Measurements from ENCODE around the gene NCAM1. TPM values are rescaled to one million over a fixed set of nuclear protein-coding genes. Genes with fewer than 3 reads are reported as not detected.
"Not testable (repeated sequence)": the region's sequence is repeated elsewhere in the genome, so short reads cannot be mapped to it uniquely, and the experiment has no call there.

Gene NCAM1
- total and polyA plus RNA-seq, 2 donors (not counting 3 experiments of a cell fraction or from before 2014, with no cell fraction given) = 0.03 TPM; not detected in 1

DNA sequence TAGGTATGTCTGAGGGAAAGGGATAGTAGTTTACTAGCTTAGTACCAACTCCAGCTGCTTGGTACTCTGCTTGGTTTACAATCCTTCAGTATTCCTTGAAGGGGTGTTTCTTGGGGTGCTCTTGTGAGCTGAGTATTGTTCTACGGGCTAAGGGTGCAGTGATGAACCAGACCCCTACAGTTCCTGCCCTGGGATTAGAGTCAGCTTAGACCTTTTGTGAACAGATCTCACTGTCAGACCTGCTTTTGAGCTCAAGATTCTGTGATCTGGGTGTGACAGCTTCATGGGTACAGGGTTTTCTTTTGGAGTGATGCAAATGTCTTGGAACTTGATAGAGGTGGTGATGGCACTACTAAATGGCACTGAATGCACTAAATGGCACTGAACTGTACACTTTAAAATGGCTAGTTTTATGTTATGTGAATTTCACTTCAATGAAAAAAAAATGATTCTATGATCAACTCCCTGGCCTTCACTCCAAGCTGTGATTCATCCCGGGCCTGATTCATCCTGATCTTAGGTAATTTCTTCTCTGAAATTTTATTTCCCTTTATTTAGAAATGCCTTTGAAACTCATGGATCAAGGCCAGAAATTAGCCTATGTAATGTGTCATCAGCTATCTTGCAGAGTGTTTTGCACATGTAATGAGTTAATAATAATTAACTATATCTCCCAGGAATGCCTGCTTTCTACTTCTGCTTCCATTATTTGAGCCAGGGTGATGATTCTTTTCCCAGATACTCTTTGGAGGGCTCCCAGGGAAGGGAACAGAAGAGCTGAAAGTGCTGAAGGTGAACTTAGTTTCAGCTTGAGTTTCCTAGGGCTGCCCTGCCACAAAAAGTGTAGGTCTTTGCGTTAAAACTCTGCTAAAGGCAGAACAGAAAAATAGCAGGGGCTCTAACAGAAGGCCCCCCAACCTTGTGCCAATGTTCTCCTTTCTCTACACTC lies 87.9 kb downstream of the NCAM1 start:
- no peaks in the 10 kb centered on the region for H3K4me1 ChIP-seq (ENCODE audit: control insufficient read depth, extremely low read depth, insufficient read depth, low read length)
- H3K9me1 ChIP-seq (replicated peaks; ENCODE audit: control insufficient read depth, extremely low read depth, insufficient read depth, low read length) = no peaks in the 10 kb centered on the region
- no TSS peak for BruUV-seq (replicated peaks)
- no peaks in the 10 kb centered on the region for H3K9me3 ChIP-seq (replicated peaks; ENCODE audit: control insufficient read depth, insufficient read depth, low read length)
- no peak overlapping the region for H3K4me3 ChIP-seq (replicated peaks in 1 of 3; ENCODE audit: insufficient read depth in 1 of 3, low read depth in 1 of 3, low read length in 3 of 3)
- CTCF ChIA-PET = no interaction called here
- H3K79me2 ChIP-seq (ENCODE audit: control insufficient read depth, insufficient read depth, low read length) = no peaks in the 10 kb centered on the region
- H3K36me3 ChIP-seq (ENCODE audit: control insufficient read depth in 2 of 2, extremely low read depth in 1 of 2, insufficient read depth in 2 of 2, low read length in 2 of 2) = no peaks in the 10 kb centered on the region
- dilution Hi-C loops (cut with MboI; ENCODE audit: extremely low pct_ligation_motif_present, low sequenced_read_pairs) (no loop called here), intact Hi-C loops (cut with micrococcal nuclease) (no loop called here)
- no peak for TF ChIP-seq EZH2 (IDR thresholded peaks at IDR 0.05; ENCODE audit: borderline replicate concordance, low read depth, low read length, severe bottlenecking)
- TF ChIP-seq GATA2 (IDR thresholded peaks at IDR 0.05; ENCODE audit: insufficient read depth, insufficient read length, low read depth, low read length) = no peak
- TF ChIP-seq, protein P1, sequence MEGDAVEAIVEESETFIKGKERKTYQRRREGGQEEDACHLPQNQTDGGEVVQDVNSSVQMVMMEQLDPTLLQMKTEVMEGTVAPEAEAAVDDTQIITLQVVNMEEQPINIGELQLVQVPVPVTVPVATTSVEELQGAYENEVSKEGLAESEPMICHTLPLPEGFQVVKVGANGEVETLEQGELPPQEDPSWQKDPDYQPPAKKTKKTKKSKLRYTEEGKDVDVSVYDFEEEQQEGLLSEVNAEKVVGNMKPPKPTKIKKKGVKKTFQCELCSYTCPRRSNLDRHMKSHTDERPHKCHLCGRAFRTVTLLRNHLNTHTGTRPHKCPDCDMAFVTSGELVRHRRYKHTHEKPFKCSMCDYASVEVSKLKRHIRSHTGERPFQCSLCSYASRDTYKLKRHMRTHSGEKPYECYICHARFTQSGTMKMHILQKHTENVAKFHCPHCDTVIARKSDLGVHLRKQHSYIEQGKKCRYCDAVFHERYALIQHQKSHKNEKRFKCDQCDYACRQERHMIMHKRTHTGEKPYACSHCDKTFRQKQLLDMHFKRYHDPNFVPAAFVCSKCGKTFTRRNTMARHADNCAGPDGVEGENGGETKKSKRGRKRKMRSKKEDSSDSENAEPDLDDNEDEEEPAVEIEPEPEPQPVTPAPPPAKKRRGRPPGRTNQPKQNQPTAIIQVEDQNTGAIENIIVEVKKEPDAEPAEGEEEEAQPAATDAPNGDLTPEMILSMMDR (IDR thresholded peaks at IDR 0.05; ENCODE audit: extremely low read depth in 1 of 2, insufficient read depth in 1 of 2, low read depth in 1 of 2, low read length in 2 of 2) = no peak
- TF ChIP-seq POLR2A (IDR thresholded peaks at IDR 0.05; ENCODE audit: low read depth, low read length) = no peak
- TF ChIP-seq, protein P2, sequence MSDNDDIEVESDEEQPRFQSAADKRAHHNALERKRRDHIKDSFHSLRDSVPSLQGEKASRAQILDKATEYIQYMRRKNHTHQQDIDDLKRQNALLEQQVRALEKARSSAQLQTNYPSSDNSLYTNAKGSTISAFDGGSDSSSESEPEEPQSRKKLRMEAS (IDR thresholded peaks at IDR 0.05; ENCODE audit: insufficient read depth, insufficient read length) = no peak
- no peak for TF ChIP-seq JUN (IDR thresholded peaks at IDR 0.05; ENCODE audit: borderline replicate concordance, insufficient read depth, insufficient read length, low read depth)
- TF ChIP-seq MYC (IDR thresholded peaks at IDR 0.05; ENCODE audit: low read depth, low read length) = no peak
- no peak for TF ChIP-seq POLR2AphosphoS5 (IDR thresholded peaks at IDR 0.05; ENCODE audit: insufficient read depth, low read depth, low read length)
- TF ChIP-seq FOS (IDR thresholded peaks at IDR 0.05; ENCODE audit: borderline replicate concordance, insufficient read depth, low read length) = no peak
- no peak overlapping the region for H3K9ac ChIP-seq (replicated peaks; ENCODE audit: extremely low read depth, insufficient read depth, low read length)
- H3K4me2 ChIP-seq (ENCODE audit: insufficient read depth, low read length) = no peak overlapping the region
- POLR2A ChIA-PET = no interaction called here
- no peak overlapping the region for H2AFZ ChIP-seq (ENCODE audit: low read depth, low read length)
- FAIRE-seq = no peak
- no peak overlapping the region for H3K27ac ChIP-seq (ENCODE audit: insufficient read depth, low read depth, low read length)
- H3K27me3 ChIP-seq (ENCODE audit: control insufficient read depth in 2 of 2, insufficient read depth in 2 of 2, low read length in 2 of 2) = no peaks in the 10 kb centered on the region
- no peak for DNase-seq (ENCODE audit: low read depth, low spot score)
- no peaks in the 10 kb centered on the region for H4K20me1 ChIP-seq (replicated peaks; ENCODE audit: control insufficient read depth, extremely low read depth, insufficient read depth, low read length)

DNA sequence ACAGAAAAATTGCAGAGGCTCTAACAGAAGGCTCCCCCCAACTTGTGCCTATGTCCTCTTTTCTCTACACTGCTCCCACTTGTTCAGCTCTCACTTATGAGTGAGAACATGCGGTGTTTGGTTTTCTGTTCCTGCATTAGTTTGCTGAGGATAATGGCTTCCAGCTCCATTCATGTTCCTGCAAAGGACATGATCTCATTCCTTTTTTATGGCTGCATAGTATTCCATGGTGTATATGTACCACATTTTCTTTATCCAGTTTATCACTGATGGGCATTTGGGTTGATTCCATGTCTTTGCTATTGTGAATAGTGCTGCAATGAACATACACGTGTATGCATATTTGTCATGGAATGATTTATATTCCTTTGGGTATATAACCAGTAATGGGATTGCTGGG lies 91.8 kb downstream of the NCAM1 start:
- H3K79me2 ChIP-seq (ENCODE audit: control insufficient read depth, insufficient read depth, low read length); BruUV-seq (replicated peaks); H3K9ac ChIP-seq (replicated peaks; ENCODE audit: extremely low read depth, insufficient read depth, low read length); H3K9me1 ChIP-seq (replicated peaks; ENCODE audit: control insufficient read depth, extremely low read depth, insufficient read depth, low read length); H3K9me3 ChIP-seq (replicated peaks; ENCODE audit: control insufficient read depth, insufficient read depth, low read length); CTCF ChIA-PET; H3K36me3 ChIP-seq (ENCODE audit: control insufficient read depth in 2 of 2, extremely low read depth in 1 of 2, insufficient read depth in 2 of 2, low read length in 2 of 2); dilution Hi-C loops (cut with MboI; ENCODE audit: extremely low pct_ligation_motif_present, low sequenced_read_pairs); H3K4me2 ChIP-seq (ENCODE audit: insufficient read depth, low read length); H2AFZ ChIP-seq (ENCODE audit: low read depth, low read length); intact Hi-C loops (cut with micrococcal nuclease); DNase-seq (ENCODE audit: low read depth, low spot score); H3K27me3 ChIP-seq (ENCODE audit: control insufficient read depth in 2 of 2, insufficient read depth in 2 of 2, low read length in 2 of 2); H3K27ac ChIP-seq (ENCODE audit: insufficient read depth, low read depth, low read length); POLR2A ChIA-PET; H3K4me3 ChIP-seq (replicated peaks in 1 of 3; ENCODE audit: insufficient read depth in 1 of 3, low read depth in 1 of 3, low read length in 3 of 3); H4K20me1 ChIP-seq (replicated peaks; ENCODE audit: control insufficient read depth, extremely low read depth, insufficient read depth, low read length); H3K4me1 ChIP-seq (ENCODE audit: control insufficient read depth, extremely low read depth, insufficient read depth, low read length); FAIRE-seq: not testable (repeated sequence)

All from endothelial cell of umbilical vein (primary cell).